K562 (cell line): ENCODE results near the gene SLC8A1.

ENCODE experiments used
- CREM ChIP-seq: IDR thresholded peaks from 2 replicates; pipeline ENCODE4 v1.6.1; 2014; ENCODE audit warnings: antibody characterized with exemption, low read depth
- ELF1 ChIP-seq: fragments of 200-800 bp; sonication (Bioruptor generic); IDR thresholded peaks from 2 replicates; pipeline ENCODE4 v1.6.1; 2016; ENCODE audit warnings: missing genetic modification characterization, missing compliant biosample characterization
- ETV5 ChIP-seq: sonication (generic); formaldehyde crosslinking; IDR thresholded peaks from 2 replicates; pipeline ENCODE4 v1.4.0; 2020; ENCODE audit warnings: low read depth, mild to moderate bottlenecking, missing genetic modification reagents
- EZH2 ChIP-seq: IDR thresholded peaks from 2 replicates; pipeline ENCODE4 v1.6.1; 2012; ENCODE audit warnings: low read depth, mild to moderate bottlenecking, inconsistent platforms, low read length, borderline replicate concordance
- JUND ChIP-seq, 2 experiments: IDR thresholded peaks; 2 replicates in 1 of 2; 3 replicates in 1 of 2; pipeline ENCODE4 v1.6.1; 2011; ENCODE audit warnings: borderline replicate concordance in 2 of 2, low read depth in 2 of 2, low read length in 2 of 2, improper control_type of control experiment in 1 of 2, missing biosample characterization in 1 of 2, missing genetic modification characterization in 1 of 2, missing genetic modification reagents in 1 of 2
- POLR2A ChIP-seq: fragments of 450-650 bp; conservative IDR thresholded peaks from 2 replicates; pipeline ENCODE4 v1.6.1; 2016
- SMARCC2 ChIP-seq: fragments of 450-650 bp; IDR thresholded peaks from 2 replicates; pipeline ENCODE4 v1.6.1; 2017; ENCODE audit warnings: antibody characterized with exemption, moderate library complexity, mild to moderate bottlenecking, low read depth
- ZNF24 ChIP-seq: fragments of 450-650 bp; IDR thresholded peaks from 2 replicates; pipeline ENCODE4 v1.6.1; 2016
- ZNF274 ChIP-seq: IDR thresholded peaks from 2 replicates; pipeline ENCODE4 v1.6.1; 2011; ENCODE audit warnings: low read depth, mild to moderate bottlenecking, low read length, moderate library complexity, borderline replicate concordance
- ZZZ3 ChIP-seq: fragments of 450-650 bp; IDR thresholded peaks from 2 replicates; pipeline ENCODE4 v1.6.1; 2016; ENCODE audit warnings: antibody characterized with exemption, mild to moderate bottlenecking, moderate library complexity
- TF ChIP-seq, protein P1 (sequence below), 3 experiments: IDR thresholded peaks in 2 of 3; conservative IDR thresholded peaks in 1 of 3; 2 replicates each; pipeline ENCODE4 v1.5.1; 2011 to 2012; ENCODE audit warnings: low read length in 3 of 3, mild to moderate bottlenecking in 3 of 3, control low read depth in 2 of 3, improper control_type of control experiment in 1 of 3, inconsistent platforms in 1 of 3, low read depth in 1 of 3, mixed read lengths in 1 of 3, moderate library complexity in 1 of 3; ENCODE audit not compliant: insufficient read depth in 2 of 3
- TF ChIP-seq, protein P2 (sequence below), 2 experiments: fragments of 450-650 bp; formaldehyde crosslinking in 1 of 2; IDR thresholded peaks; 2 replicates each; pipeline versions ENCODE4 v1.4.0 to v1.6.1; 2014 to 2020; ENCODE audit warnings: mild to moderate bottlenecking in 2 of 2, borderline replicate concordance in 1 of 2, low read depth in 1 of 2
- TF ChIP-seq, protein P3 (sequence below): fragments of 250-450 bp; sonication (Bioruptor Pico); IDR thresholded peaks from 2 replicates; pipeline ENCODE4 v1.5.0; 2022; ENCODE audit warnings: mild to moderate bottlenecking

DNA sequence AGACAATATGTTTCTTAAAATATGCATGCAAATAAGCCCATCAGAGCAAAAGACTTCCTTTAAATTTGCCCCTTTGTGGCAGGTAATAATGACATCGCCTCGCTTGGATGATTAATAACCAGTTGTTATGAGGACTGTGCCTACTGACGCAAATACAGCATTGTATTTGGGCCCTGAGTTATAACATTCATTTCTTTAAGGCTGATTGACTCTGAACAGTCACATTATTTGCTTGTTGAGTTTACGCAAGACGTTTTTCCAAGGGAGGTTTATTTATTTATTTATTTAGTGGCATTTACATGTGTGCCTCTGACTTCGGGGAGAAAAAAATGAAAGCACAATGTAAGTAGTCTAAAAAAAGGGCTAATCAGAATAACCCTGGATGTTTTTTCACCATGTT, 88.3 kb downstream of the SLC8A1 start:
- TF ChIP-seq SMARCC2: no peak
- TF ChIP-seq ZNF24: no peak
- TF ChIP-seq ELF1 (tag): no peak
- TF ChIP-seq, protein P1, sequence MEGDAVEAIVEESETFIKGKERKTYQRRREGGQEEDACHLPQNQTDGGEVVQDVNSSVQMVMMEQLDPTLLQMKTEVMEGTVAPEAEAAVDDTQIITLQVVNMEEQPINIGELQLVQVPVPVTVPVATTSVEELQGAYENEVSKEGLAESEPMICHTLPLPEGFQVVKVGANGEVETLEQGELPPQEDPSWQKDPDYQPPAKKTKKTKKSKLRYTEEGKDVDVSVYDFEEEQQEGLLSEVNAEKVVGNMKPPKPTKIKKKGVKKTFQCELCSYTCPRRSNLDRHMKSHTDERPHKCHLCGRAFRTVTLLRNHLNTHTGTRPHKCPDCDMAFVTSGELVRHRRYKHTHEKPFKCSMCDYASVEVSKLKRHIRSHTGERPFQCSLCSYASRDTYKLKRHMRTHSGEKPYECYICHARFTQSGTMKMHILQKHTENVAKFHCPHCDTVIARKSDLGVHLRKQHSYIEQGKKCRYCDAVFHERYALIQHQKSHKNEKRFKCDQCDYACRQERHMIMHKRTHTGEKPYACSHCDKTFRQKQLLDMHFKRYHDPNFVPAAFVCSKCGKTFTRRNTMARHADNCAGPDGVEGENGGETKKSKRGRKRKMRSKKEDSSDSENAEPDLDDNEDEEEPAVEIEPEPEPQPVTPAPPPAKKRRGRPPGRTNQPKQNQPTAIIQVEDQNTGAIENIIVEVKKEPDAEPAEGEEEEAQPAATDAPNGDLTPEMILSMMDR (IDR thresholded peaks at IDR 0.05 in 2 of 3, conservative IDR thresholded peaks at IDR 0.05 in 1 of 3; ENCODE audit: insufficient read depth in 2 of 3, low read depth in 1 of 3, low read length in 3 of 3): no peak
- no peak for TF ChIP-seq POLR2A
- no peak for TF ChIP-seq ETV5 (CRISPR knock-in tag)
- TF ChIP-seq ZZZ3: no peak
- no peak for TF ChIP-seq CREM
- TF ChIP-seq, protein P2, sequence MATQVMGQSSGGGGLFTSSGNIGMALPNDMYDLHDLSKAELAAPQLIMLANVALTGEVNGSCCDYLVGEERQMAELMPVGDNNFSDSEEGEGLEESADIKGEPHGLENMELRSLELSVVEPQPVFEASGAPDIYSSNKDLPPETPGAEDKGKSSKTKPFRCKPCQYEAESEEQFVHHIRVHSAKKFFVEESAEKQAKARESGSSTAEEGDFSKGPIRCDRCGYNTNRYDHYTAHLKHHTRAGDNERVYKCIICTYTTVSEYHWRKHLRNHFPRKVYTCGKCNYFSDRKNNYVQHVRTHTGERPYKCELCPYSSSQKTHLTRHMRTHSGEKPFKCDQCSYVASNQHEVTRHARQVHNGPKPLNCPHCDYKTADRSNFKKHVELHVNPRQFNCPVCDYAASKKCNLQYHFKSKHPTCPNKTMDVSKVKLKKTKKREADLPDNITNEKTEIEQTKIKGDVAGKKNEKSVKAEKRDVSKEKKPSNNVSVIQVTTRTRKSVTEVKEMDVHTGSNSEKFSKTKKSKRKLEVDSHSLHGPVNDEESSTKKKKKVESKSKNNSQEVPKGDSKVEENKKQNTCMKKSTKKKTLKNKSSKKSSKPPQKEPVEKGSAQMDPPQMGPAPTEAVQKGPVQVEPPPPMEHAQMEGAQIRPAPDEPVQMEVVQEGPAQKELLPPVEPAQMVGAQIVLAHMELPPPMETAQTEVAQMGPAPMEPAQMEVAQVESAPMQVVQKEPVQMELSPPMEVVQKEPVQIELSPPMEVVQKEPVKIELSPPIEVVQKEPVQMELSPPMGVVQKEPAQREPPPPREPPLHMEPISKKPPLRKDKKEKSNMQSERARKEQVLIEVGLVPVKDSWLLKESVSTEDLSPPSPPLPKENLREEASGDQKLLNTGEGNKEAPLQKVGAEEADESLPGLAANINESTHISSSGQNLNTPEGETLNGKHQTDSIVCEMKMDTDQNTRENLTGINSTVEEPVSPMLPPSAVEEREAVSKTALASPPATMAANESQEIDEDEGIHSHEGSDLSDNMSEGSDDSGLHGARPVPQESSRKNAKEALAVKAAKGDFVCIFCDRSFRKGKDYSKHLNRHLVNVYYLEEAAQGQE (IDR thresholded peaks at IDR 0.05; ENCODE audit: borderline replicate concordance): no peak
- TF ChIP-seq, protein P2 (CRISPR knock-in tag; IDR thresholded peaks at IDR 0.05; ENCODE audit: low read depth): no peak
- no peak for TF ChIP-seq JUND (IDR thresholded peaks at IDR 0.05; ENCODE audit: borderline replicate concordance, low read depth, low read length)
- no peak for TF ChIP-seq JUND (tag; IDR thresholded peaks at IDR 0.05; ENCODE audit: borderline replicate concordance, low read depth, low read length)
- no peak for TF ChIP-seq EZH2
- TF ChIP-seq, protein P3, sequence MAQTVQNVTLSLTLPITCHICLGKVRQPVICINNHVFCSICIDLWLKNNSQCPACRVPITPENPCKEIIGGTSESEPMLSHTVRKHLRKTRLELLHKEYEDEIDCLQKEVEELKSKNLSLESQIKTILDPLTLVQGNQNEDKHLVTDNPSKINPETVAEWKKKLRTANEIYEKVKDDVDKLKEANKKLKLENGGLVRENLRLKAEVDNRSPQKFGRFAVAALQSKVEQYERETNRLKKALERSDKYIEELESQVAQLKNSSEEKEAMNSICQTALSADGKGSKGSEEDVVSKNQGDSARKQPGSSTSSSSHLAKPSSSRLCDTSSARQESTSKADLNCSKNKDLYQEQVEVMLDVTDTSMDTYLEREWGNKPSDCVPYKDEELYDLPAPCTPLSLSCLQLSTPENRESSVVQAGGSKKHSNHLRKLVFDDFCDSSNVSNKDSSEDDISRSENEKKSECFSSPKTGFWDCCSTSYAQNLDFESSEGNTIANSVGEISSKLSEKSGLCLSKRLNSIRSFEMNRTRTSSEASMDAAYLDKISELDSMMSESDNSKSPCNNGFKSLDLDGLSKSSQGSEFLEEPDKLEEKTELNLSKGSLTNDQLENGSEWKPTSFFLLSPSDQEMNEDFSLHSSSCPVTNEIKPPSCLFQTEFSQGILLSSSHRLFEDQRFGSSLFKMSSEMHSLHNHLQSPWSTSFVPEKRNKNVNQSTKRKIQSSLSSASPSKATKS (CRISPR knock-in tag): no peak
- no peak for TF ChIP-seq ZNF274
